ENCODE data around the gene RNF133. TPM values are rescaled to one million over a fixed set of nuclear protein-coding genes. Genes with fewer than 3 reads are reported as not detected.

Gene RNF133
- total RNA-seq, 1 donor from 2014 or later, result not detected

DNA sequence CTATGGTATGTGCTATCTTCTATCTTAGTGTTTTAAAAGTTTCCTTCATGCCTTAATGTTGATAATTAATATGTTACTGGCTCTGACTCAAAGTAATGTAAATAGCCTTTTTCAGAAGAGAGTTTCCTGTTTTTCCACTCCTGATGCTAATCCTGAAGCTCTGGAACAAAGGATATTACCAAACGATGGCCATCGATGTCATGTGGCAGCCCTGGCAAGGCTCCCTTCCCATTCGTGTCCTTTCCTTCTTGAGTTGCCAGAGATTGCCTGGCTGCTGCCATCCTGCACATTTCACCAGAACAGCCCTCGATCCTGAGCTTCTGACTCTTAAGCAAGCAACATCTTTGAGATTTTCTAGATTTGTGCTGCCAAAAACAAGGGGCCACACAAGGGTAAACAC lies 46.0 kb downstream of the RNF133 start:
- no peak overlapping the region for H3K27ac Mint-ChIP-seq

DNA sequence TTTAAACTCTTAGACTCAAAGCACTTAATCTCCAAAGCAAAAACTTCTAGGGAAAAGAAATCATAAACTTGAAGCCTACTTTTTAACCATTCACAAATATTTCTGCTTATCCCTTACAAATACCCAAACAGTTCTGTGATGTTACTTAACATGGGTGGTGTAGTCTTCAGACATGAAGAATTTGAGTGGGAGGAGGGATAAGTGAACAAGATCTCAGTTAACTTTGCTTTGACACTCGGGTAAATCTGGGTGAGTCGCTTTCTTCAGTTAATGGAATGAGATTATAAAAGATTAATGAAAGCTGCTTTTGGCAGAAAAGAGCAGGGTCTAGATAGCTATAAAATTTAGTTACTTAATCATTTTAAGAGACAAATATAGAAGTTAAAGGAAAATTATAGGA lies 47.5 kb downstream of the RNF133 start:
- Mint-ChIP-seq H3K4me1 (ENCODE audit: low read depth) (no peaks in the 10 kb centered on the region), H3K4me3 (no peak overlapping the region), H3K27me3 (ENCODE audit: insufficient read depth) (no peaks in the 10 kb centered on the region), H3K9me3 (no peaks in the 10 kb centered on the region), H3K36me3 (ENCODE audit: low read depth) (no peaks in the 10 kb centered on the region), H3K27ac (no peak overlapping the region)
- intact Hi-C loops (cut with micrococcal nuclease), result no loop called here
- no peak for DNase-seq (ENCODE audit: low spot score)

More for the DNA sequence above, 46.0 kb downstream of the RNF133 start:
- no peaks in the 10 kb centered on the region for H3K36me3 Mint-ChIP-seq (ENCODE audit: low read depth)
- H3K4me3 Mint-ChIP-seq, result no peak overlapping the region
- no peaks in the 10 kb centered on the region for H3K9me3 Mint-ChIP-seq
- DNase-seq (ENCODE audit: low spot score), result no peak
- no peaks in the 10 kb centered on the region for H3K27me3 Mint-ChIP-seq (ENCODE audit: insufficient read depth)
- no peaks in the 10 kb centered on the region for H3K4me1 Mint-ChIP-seq (ENCODE audit: low read depth)
- intact Hi-C loops (cut with micrococcal nuclease), result no loop called here

Other genes starting within 250 kb of the RNF133 start
- not detected in 2 replicates for gene RNF148, start 3.8 kb upstream of the RNF133 start, total RNA-seq
- not detected in 2 replicates for gene CADPS2, start 187.3 kb upstream of the RNF133 start, total RNA-seq